Muscle of arm (tissue), 12 donors: ENCODE data around the gene SMYD5. TPM values are rescaled to one million over a fixed set of nuclear protein-coding genes. Genes with fewer than 3 reads are reported as not detected.
"Not testable (repeated sequence)": the region's sequence is repeated elsewhere in the genome, so short reads cannot be mapped to it uniquely, and the experiment has no call there.

Experiments
- DNase-seq: peaks from one replicate; pipeline ENCODE4 v3.0.0-alpha.2; 2013
- polyA plus RNA-seq, 12 donors: library from polyadenylated mRNA; unstranded; fragments of 120-200 nt; gene quantifications; one replicate each; pipeline ENCODE4 v1.2.1, GENCODE V29; 2013; ENCODE audit not compliant: insufficient read length in 12 of 12

The SMYD5 gene
- polyA plus RNA-seq, 12 donors: 25.3 to 44.6 (median 30.2) TPM; not detected in 1

- no peak for DNase-seq
These were observed 44.3 kb downstream of the SMYD5 start for GRCh38 chr2:73258186-73258912.

GRCh38 chr2:73258913-73259215, 44.8 kb downstream of the SMYD5 start:
- no peak for DNase-seq

- DNase-seq: no peak
These were observed 45.2 kb downstream of the SMYD5 start for GRCh38 chr2:73259276-73259675.

DNA sequence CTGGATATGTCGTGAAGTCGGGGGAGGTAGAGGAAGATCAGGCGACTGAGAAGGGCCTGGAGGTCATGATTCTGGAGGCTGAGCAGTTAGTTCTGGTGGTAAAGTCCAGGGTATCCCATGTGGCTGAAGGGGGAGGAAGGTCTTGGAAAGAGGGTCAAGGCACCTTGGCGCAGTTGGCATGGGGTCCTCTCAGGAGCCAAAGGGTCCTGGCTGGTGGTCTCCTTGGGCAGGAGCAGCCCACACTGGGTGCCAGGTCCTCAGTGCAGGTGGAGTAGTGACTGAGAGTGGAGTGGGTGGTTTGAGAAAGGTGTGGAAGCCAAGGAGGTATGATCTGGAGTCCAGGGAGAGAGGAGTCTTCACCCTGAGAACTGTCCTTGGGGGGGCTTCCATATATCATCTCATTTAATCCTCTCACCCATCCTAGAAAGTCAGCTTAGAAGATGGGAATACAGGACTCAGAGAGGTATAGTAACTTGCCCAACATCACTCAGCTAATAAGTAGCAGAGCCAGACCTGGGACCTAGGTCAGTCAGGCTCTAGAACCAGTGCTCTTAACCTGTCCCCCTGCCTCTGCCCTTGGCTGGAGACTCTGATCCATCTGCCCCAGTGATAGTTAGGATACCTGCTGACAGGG, 45.8 kb downstream of the SMYD5 start:
- DNase-seq: no peak

DNA sequence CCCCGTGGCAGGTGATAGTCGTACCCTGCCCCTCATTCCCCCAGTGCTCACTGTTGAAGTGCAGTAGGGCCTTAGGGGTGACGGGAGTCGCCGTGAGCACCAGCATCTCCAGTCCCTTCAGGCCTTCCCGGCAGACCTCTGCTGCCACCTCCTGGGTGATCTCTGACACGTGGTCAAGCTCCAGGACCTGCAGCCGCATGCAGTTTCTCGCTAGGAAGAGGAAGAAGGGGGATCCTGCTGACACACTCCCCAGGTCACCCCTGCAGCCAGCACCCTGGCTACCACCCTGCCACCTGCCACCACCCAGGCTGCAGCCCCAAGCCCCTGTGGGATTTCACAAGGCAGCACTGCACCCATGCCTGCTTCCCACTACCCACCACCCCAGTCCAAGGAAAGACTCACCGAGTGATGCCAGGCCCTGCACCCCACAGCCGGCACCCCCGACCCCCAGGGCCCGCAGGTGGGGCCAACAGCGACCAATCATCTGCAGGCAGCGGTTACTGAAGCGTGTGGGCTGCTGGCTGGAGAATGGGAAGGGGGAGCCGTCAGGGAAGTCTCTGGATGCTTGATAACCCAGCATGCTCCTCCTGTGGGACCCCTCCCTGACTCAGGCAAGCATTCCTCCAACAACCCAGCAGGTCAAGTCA, 46.4 kb downstream of the SMYD5 start:
- no peak for DNase-seq

DNA sequence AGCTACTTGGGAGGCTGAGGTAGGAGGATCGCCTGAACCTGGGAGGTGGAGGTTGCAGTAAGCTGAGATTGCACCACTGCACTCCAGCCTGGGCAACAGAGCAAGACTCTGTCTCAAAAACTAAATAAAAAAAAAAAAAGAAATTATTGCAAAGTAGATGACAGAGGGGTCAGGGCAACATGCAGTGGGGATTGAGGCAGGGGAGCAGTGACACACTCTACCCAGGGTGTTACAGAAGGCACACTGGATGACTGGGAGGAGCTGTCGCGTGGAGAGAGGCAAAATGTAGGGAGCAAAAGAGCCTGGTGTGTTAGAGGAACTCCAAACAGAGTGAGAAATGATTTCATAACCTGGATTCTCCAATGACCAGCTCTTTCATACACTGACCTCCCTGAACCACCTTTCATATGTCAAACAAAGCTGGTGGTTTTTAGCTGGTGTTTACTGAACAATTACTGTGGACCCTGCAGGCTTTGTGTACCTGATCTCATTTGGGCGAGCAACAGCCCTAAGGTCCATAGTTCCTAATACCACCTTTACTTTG, 48.1 kb downstream of the SMYD5 start:
- no peak for DNase-seq

DNA sequence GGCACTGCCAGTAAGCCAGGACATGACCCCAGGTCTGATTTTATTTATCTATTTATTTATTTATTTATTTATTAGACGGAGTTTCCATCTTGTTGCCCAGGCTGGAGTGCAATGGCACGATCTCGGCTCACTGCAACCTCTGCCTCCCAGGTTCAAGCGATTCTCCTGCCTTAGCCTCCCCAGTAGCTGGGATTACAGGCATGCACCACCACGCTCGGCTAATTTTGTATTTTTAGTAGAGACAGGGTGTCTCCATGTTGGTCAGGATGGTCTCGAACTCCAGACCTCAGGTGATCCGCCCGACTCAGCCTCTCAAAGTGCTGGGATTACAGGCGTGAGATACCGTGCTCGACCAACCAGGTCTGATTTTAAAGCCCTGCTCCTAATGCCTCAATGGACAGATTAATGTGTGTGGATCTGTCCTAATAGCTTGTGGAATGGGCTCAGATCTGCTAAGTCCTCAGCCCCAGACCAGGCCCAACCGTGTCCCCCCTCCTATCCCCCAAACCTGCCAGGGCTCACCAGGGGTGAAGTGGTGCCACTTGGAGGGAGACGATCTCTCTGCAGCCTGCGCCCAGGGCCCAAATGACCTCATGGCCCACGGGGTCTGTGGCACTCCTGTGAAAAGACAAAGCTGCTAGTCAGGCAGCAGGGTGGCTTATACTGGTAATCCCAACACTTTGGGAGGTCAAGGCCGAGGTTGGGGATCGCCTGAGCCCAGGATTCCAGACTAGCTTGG, 48.8 kb downstream of the SMYD5 start:
- not testable (repeated sequence) for DNase-seq

DNA sequence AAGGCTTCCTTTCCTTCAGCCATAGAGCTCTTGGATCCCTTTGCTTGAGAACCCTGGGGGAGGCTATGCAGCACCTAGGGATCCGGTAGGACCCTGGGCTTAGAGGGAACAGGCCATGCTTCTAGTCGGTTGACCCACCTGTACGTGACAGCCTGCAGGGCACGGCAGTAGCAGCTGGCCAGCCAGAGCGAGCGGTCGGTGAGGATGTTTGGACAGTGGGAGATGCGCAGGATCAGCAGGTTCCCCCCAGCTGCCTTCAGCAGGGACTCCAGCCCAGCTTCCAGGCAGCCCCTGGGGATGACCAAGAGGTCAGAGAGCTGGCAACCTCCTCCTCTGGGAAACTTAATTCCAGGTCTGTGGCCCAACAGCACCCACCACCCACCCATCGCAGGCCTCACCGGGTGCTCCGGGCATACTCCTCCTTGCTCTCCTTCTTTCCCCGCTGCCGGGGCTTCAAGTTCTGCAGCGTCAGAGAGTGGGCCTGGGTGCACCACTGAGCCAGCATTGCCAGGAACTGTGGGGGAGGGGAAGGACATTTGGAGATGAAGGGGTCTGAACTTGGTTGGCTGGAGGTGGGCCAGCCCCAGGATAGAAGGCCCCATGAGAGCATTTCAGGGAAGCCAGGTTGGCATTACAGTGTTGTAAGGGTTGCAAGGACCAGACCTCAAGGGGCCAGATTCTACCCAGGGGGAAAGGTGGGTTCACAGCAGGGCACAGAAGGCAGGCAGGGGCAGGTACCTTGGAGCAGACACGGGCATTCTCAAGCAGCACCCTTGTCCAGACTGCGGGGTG, 49.7 kb downstream of the SMYD5 start:
- no peak for DNase-seq

- DNase-seq: no peak
These were observed 50.2 kb downstream of the SMYD5 start for GRCh38 chr2:73264332-73264606.

GRCh38 chr2:73264783-73265182, 50.7 kb downstream of the SMYD5 start:
- no peak for DNase-seq

- DNase-seq: no peak
These were observed 51.4 kb downstream of the SMYD5 start for GRCh38 chr2:73265298-73266060.

- no peak for DNase-seq
These were observed 52.2 kb downstream of the SMYD5 start for GRCh38 chr2:73266061-73266901.

- DNase-seq: no peak
These were observed 53.0 kb downstream of the SMYD5 start for GRCh38 chr2:73267008-73267407.

DNA sequence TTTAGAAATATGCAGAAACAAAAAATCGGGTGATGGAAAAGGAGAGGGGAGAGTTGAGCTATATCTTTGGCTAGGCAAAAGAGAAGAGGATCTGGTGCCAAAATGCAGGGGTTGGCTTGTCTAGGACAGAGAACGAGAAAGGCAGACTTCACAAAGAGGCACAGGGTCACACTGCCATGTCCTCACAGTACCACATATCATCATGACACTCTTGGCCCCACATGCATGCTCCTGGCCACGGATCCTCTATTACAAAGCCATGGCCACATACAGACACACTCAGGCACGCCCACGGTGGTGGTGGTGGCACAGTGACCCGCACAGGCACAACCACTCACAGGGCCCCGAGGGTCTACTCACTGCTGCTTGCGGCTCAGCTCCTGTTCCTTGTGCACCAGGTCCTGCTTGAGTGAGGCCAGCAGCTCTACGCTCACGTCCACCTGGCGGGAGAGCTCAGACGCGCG, 54.4 kb downstream of the SMYD5 start:
- DNase-seq: no peak

DNA sequence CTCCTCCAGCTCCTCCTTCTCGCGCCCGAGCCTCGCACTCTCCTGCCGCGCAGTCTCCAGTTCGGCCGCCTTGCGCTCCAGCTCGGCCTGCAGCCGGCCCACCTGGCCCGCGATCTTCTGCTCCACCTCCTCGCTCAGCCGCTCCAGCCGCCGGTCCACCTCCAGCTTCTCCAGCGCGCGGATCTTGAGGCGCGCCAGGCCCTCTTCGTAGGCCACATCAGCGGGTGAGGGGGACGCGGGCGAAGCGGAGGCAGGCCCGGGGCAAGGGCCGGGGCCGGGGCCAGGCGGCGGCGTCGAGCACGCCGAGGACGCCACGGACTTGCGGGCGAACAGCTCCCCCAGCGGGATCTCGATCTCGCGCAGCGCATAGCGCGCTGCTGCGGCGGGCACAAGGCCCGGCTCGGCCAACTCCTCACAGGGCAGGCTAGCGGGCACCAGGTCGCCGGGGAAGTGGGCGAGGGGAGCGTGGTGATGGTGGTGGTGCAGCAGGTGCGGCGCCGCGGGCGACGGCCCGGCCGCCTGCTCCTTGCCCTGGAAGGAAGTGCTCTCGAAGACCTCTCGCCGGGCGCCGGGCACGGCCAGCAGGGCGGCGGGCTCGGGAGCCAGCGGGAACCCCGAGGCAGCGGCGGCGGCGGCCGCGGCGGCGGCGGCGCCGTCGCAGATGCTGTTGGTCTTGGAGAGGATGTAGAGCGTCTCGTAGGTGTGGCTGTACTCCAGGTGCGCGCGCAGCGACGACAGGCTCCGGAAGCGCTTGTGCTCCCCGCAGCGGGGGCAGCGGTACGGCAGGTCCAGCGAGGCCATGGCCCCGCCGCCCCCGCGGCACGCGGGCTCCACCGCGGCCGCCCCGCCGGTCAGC, 55.0 kb downstream of the SMYD5 start:
- DNase-seq: no peak

- no peak for DNase-seq
These were observed 55.8 kb downstream of the SMYD5 start for GRCh38 chr2:73269686-73270465.

DNA sequence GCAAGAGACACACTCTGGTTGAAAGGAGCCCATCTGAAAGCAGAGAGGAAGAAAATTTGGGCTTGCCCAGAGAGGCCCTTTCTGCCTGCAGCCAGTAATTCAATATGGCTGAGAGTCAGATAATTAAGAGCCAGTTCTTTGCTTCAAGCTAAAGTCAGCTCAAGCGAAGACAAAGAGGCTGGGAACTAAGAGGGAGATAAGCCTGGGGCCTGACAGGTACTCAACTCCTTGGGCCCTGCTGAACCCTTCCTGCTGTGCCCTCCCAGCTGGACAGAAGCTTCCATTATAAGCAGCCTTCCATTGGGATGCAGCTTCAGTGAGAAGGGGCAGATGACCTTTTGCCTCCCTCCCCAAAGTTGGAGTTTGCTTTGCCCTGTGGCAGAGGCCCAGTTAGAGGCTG, 58.2 kb downstream of the SMYD5 start:
- no peak for DNase-seq
